HG02852 (cell line): Measurements from ENCODE around the gene POMGNT2.

Source experiments
- ATAC-seq: cut with Tn5 transposase; IDR thresholded peaks from one replicate; pipeline ENCODE4 v1.9.1; 2021; ENCODE audit warnings: mild to moderate bottlenecking, moderate library complexity; ENCODE audit not compliant: unreplicated experiment

The POMGNT2 gene

GRCh38 chr3:43104039-43104438 is 1.8 kb downstream of the POMGNT2 start:
- no peak for ATAC-seq

- ATAC-seq, result no peak
Measured at GRCh38 chr3:43102773-43103480, 3.0 kb downstream of the POMGNT2 start.

GRCh38 chr3:43098761-43099160 is 7.1 kb downstream of the POMGNT2 start:
- no peak for ATAC-seq

DNA sequence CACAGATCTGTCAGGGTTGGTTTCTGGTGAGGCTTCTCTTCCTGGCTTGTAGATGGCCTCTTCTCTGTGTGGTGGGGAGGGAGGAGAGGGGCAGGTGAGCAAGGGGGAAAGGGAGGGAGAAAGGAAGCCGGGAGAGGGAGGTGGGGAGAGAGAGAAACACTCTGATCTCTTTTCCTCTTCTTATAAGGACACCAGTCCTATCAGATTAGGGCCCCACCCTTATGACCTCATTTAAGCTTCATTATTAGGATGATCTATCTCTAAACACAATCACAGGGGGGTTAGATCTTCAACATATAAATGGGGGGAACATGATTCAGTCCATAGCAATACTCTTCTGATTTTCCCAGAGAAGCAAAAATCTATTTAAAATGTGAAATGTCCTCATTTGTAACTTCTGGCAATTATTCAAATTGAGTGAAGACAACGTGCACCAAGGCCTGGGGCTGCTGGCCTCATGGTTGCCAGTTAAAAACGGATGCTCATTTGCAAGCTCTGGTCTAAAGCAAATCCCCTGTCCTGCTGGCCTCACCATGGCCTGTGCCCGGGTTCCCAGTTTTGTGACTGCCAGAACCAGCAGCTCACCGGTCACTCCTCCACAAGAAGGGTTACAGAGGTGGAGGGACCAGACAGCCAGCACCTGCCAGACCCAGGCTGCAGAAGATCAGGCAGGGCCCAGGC is 8.3 kb downstream of the POMGNT2 start:
- no peak for ATAC-seq

- no peak for ATAC-seq
Measured at GRCh38 chr3:43096761-43097160, 9.1 kb downstream of the POMGNT2 start.

GRCh38 chr3:43095370-43095769 is 10.5 kb downstream of the POMGNT2 start:
- no peak for ATAC-seq

GRCh38 chr3:43094851-43095250 is 11.0 kb downstream of the POMGNT2 start:
- no peak for ATAC-seq

DNA sequence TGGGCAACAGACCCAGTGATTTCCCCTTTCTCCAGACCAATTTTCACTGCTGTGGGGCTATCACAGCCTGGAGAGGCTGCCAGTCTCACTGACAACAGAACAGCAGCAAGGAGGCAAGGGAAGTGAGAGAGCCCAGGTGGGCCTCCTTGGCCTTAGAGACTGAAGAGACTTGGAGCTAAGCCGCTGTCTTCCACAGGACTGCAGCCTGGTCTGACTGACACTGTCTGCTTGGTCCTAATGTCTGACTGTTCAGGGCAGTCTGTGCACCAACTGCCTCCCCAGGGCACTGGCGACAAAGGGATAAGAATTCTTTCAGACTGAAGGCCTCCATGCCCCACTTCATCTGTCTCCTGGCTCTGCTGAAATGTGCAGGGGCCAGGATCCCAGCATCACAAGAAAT is 11.5 kb downstream of the POMGNT2 start:
- no peak for ATAC-seq

DNA sequence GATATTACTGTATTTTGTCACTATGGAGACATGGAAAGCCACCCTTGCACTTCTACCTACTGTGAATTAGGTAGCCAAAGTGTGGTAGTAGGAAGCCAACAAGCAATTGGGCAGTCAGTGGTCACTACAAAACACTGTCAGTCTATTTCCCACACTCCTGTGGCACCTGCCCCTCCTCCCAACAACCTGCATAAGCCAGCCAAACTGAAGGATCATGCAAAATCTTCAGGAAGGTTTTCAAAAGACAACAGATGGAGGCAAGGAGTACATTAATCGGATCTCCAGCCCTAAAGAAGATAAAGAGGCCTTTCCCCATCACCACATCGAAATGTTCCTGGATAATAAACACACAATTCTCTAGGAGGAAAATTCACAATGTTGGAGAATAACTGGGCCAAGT is 11.9 kb downstream of the POMGNT2 start:
- no peak for ATAC-seq

DNA sequence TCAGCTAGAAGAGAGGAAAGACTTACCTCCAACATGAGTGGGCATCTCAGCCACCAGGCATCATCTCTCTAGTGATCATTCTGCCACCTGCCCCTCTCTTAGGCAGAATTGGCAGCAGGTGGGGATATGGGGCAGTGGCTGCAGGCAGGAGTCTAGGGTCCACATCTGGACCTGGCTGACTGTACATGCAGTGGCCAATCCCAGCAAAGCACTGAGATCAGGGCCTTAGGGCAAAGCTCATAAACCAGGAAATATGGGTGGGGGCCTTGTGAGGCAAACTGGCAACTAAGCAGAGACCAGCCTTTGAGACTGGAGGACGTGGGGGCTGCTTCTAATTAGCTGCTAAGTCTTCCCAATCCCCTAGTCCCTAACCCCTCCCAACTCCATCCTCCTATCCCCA is 12.9 kb downstream of the POMGNT2 start:
- ATAC-seq, result no peak

- no peak for ATAC-seq
Measured at GRCh38 chr3:43091481-43091880, 14.4 kb downstream of the POMGNT2 start.

- no peak for ATAC-seq
Measured at GRCh38 chr3:43090238-43090637, 15.6 kb downstream of the POMGNT2 start.

- ATAC-seq, result no peak
Measured at GRCh38 chr3:43089081-43089480, 16.8 kb downstream of the POMGNT2 start.

- no peak for ATAC-seq
Measured at GRCh38 chr3:43087249-43087776, 18.6 kb downstream of the POMGNT2 start.

GRCh38 chr3:43086460-43087165 is 19.3 kb downstream of the POMGNT2 start:
- ATAC-seq, result no peak

DNA sequence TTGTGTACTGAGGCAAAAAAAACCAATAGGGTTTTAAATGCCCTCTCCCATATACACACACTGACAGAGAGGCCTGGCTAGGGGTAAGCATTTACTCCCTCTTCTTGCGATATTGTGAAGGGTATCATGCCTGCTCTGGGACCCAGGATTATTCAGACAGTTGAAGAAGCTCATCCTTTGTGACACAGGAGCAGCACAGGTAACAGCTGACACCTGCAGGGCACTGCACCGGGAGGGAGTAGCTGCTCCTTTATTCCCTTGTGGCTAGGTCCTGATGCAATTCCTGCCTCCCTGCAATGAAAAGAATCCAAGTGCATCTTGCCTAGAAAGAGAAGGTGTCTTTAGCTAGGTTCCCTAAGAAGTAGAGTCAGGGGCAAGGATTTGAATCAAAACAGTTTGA is 23.4 kb downstream of the POMGNT2 start:
- ATAC-seq, result no peak

DNA sequence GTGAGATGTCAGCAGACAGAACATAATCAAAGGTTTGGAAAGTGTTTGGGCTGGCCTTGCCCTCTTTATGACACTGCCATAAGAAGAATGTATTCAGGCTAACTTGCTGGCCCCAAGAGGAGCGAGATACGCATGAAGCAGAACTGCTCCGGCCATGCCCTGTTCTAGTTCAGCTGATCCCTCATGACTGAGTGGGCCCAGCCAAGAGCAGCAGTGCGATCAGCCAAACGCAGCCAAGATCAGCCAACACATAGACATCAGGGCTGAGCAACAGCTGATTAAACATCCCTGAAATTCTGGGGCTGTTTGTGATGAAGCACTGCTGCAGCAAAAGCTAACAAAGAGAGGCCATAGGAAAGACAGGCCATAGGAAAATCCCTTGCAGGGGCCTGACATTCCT is 24.1 kb downstream of the POMGNT2 start:
- ATAC-seq, result no peak

- ATAC-seq, result no peak
Measured at GRCh38 chr3:43080726-43081568, 24.9 kb downstream of the POMGNT2 start.

DNA sequence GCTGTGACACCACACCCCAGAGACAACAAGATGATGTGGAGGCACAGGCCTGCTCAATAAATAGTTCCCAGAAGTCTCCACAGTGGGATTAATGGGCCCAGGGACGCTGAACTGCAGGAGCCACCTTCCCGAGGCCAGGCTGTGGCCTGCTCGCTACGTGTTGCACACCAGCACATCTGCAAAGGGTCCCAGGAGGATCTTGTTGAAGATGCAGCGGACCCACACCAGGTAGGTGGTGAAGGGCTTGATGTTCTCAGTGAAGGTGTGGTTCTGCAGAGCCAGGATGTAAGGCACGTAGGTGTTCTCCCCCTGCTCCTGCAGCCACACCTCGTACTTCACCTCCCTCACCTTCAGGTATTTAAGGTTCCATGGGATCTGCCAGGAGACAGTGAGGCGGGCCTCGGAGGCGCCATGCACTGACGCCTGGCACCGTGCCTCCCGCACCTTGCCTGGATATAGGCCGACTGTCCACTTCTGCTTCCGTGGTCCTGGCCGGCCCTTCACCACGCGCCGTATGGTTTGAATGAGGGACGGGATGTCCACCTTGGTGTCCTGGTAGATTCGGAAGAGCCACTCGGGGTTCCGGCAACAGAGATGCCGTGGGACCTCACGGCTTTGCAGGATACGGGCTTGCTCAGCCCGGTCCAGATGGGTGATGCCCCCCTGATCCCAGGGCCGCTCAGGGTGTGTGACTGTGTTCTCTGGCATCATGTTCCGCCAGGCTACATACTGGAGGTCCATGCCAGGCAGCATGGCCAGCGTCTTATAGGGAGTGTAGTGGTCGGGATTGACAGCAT is 26.1 kb downstream of the POMGNT2 start:
- no peak for ATAC-seq

GRCh38 chr3:43077707-43078106 is 28.2 kb downstream of the POMGNT2 start:
- ATAC-seq, result no peak
